ENCODE data around the gene NTHL1.

Gene NTHL1

GRCh38 chr16:2092866-2093265 lies 45.2 kb upstream of the NTHL1 start:
- Histone ChIP-seq H3K27me3 (ENCODE audit: insufficient read depth, low read depth, severe bottlenecking) (no peaks in the 10 kb centered on the region), H3K4me3 (ENCODE audit: low read depth, low read length) (no peak overlapping the region), H3K27ac (no peak overlapping the region), H3K36me3 (peaks cover 87% of the 10 kb centered on the region), H3K9me3 (ENCODE audit: severe bottlenecking) (no peaks in the 10 kb centered on the region)
- TF ChIP-seq CTCF (IDR thresholded peaks at IDR 0.05; ENCODE audit: low read depth, low read length) = no peak
- DNase-seq = no peak

GRCh38 chr16:2092256-2092620 lies 44.6 kb upstream of the NTHL1 start:
- Histone ChIP-seq H3K27ac (no peak overlapping the region), H3K9me3 (ENCODE audit: severe bottlenecking) (no peaks in the 10 kb centered on the region), H3K27me3 (ENCODE audit: insufficient read depth, low read depth, severe bottlenecking) (no peaks in the 10 kb centered on the region), H3K4me3 (ENCODE audit: low read depth, low read length) (no peak overlapping the region), H3K36me3 (peaks cover 91% of the 10 kb centered on the region)
- DNase-seq = no peak
- no peak for TF ChIP-seq CTCF (IDR thresholded peaks at IDR 0.05; ENCODE audit: low read depth, low read length)

GRCh38 chr16:2091547-2092255 lies 44.1 kb upstream of the NTHL1 start:
- H3K27ac ChIP-seq = no peak overlapping the region

GRCh38 chr16:2090777-2091546 lies 43.3 kb upstream of the NTHL1 start:
- no peak overlapping the region for H3K4me3 ChIP-seq (ENCODE audit: low read depth, low read length)
- no peak for DNase-seq
- H3K27me3 ChIP-seq (ENCODE audit: insufficient read depth, low read depth, severe bottlenecking) = no peaks in the 10 kb centered on the region
- peaks cover 90% of the 10 kb centered on the region for H3K36me3 ChIP-seq
- H3K9me3 ChIP-seq (ENCODE audit: severe bottlenecking) = no peaks in the 10 kb centered on the region
- no peak overlapping the region for H3K27ac ChIP-seq
- no peak for TF ChIP-seq CTCF (IDR thresholded peaks at IDR 0.05; ENCODE audit: low read depth, low read length)

More at GRCh38 chr16:2091547-2092255, 44.1 kb upstream of the NTHL1 start:
- no peaks in the 10 kb centered on the region for H3K27me3 ChIP-seq (ENCODE audit: insufficient read depth, low read depth, severe bottlenecking)
- H3K36me3 ChIP-seq = peaks cover 90% of the 10 kb centered on the region
- TF ChIP-seq CTCF (IDR thresholded peaks at IDR 0.05; ENCODE audit: low read depth, low read length) = no peak
- DNase-seq = no peak
- no peak overlapping the region for H3K4me3 ChIP-seq (ENCODE audit: low read depth, low read length)
- no peaks in the 10 kb centered on the region for H3K9me3 ChIP-seq (ENCODE audit: severe bottlenecking)

GRCh38 chr16:2090481-2090776 lies 42.8 kb upstream of the NTHL1 start:
- TF ChIP-seq CTCF (IDR thresholded peaks at IDR 0.05; ENCODE audit: low read depth, low read length) = no peak
- no peak for DNase-seq
- H3K27me3 ChIP-seq (ENCODE audit: insufficient read depth, low read depth, severe bottlenecking) = no peaks in the 10 kb centered on the region
- H3K36me3 ChIP-seq = peaks cover 88% of the 10 kb centered on the region
- H3K9me3 ChIP-seq (ENCODE audit: severe bottlenecking) = no peaks in the 10 kb centered on the region
- no peak overlapping the region; the same call in 1 of the 2 replicates for H3K27ac ChIP-seq
- no peak overlapping the region for H3K4me3 ChIP-seq (ENCODE audit: low read depth, low read length)
